ENCODE results near the gene BMP6.

The BMP6 gene

DNA sequence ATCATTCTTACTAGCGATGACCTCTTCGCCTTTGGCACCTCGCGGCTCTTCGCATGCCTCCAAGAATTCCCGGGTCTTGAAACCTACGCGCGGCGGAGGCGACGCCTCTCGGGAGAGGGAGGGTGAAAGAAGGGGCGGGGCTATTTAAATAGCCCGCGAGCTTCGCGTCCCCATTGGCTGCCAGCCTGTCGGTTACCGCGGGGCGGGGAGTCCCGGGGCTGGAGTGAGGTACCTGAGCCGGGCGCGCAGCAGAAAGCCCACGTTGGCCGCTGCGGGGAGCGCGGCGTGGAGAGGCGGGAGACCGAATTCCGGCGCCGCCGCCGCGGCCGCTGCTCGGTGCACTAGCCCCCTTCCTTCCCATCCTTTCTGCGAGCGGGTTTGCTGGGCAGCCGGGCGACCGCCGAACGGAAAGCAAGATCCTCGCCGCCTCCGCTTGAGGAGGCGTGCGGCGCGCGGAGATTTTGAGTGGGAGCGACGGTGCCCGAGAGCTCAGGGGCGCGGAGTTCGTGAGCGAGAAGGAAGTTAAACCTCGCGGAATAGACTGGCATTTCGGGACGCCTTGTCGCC, at the start of gene BMP6:
Gene BMP6 (plus strand): TSS at position 251 of the 567 bp plus-strand sequence. CDS start 857 bp downstream, outside the sequence.
- peak; percentile 14 to 30 for DNase-seq

DNA sequence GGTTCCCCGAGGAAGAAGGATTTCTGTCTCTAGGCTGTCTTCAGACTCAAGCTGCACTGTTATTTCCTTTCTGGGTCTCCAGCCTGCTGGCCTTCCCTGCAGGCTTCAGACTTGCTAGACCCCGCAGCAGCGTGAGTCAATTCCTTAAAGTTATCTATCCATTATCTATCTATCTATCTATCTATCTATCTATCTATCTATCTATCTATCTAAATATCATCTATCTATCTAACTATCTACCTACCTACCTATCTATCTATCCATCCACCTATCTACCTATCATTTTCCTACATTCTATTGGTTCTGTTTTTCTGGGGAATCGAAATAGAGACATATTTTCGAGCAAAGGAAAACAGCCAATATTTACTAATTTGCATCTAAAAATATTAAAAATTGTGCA, 48.7 kb upstream of the BMP6 start:
- no peak for DNase-seq

DNA sequence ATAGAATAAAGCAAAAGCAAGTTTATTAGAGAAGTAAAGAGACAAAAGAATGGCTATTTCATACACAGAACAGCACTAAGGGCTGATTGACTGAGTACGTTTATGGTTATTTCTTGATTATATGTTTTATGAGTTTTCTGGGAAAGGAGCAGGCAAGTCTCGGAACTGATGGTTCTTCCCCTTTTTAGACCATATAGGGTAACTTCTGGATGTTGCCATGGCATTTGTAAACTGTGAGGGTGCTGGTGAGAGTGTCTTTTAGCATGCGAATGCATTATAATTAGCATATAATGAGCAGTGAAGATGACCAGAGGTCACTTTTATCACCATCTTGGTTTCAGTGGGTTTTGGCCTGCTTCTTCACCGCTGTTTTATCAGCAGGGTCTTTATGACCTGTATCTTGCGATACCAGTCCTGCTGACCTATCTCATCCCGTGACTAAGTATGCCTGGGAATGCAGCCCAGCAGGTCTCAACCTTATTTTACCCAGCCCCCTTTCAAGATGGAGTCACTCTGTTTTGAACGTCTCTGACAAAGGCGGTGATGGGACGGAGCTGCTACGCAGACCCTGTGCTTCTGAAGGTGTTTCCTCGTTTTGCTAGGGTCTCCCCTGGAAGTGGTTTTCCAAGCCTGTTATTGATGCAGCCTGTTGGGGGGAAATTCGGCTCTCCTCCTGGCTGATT, 45.4 kb upstream of the BMP6 start:
- DNase-seq, result no peak

DNA sequence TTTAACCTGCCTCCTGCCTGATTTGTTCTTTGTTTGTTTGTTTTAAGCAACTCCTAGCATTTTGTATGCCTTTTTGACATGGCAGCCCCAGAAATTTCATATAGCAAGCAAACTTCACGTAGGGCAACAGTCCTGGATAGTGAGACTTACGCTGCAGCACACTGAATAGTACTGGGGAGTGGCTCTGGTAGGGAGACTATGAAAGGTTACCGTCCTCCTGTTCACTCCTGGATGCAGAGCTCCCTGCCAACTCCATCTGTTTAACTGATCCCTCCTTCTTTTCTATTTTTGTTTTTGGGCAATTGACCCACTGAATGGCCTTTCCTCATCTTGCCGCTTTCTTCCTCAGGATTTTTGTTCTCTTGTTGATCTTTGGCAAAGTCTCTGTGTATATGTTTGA, 44.5 kb upstream of the BMP6 start:
- DNase-seq, result no peak

DNA sequence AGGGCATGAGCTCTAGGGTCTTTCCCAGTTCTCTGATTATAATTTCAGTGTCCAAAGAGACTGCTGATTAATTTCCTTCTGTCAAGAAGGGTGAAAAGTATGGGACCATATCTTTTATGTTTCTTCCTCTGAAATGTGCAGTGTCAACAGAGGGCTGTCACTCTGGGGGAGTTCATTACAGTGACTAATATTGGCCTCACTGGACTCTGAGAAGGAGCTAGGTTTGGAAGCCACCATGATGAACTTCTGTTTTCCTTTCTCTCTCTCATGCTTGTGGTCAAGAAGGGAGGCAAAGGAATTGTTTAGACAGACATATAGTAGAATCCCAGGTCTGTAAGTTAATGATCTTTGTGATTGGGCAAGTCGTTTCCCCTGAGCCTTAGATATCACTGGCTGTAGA, 41.8 kb upstream of the BMP6 start:
- no peak for DNase-seq

DNA sequence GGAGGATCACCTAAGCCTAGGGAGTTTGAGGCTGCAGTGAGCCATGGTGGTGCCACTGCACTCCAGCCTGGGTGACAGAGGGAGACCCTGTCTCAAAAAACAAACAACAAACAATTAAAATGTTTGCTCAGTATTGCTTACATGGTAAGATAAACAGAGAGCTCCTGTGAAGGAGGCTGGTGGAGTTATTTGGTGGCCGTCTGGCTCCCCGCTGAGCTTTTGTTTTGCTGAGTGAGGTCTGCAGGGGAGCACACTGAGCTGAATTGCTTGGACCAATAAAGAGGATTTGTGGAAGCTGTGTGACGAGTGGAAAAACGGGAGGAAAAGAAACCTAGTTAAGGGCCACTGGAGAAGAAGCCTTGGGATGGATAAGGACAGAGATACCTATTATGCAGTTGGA, 41.1 kb upstream of the BMP6 start:
- DNase-seq, result no peak

DNA sequence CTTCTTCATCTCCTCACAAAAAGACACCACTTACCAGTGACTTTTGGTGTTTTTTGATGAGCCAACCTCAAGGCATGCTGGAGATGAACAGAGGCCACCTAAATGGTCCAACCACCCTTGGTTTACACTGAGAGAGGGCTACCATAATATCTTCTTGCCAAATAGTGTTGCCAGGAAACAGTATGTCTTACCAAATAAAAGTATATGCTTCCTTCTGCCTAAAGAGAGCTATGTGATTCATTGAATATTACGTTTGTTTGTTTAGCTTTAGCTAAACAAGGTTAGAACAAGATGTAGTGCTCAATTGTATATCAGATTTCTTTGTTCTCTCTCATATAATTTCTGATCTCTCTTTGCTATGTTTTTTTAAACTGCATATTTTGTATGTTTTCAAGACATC, 40.6 kb upstream of the BMP6 start:
- DNase-seq, result no peak

DNA sequence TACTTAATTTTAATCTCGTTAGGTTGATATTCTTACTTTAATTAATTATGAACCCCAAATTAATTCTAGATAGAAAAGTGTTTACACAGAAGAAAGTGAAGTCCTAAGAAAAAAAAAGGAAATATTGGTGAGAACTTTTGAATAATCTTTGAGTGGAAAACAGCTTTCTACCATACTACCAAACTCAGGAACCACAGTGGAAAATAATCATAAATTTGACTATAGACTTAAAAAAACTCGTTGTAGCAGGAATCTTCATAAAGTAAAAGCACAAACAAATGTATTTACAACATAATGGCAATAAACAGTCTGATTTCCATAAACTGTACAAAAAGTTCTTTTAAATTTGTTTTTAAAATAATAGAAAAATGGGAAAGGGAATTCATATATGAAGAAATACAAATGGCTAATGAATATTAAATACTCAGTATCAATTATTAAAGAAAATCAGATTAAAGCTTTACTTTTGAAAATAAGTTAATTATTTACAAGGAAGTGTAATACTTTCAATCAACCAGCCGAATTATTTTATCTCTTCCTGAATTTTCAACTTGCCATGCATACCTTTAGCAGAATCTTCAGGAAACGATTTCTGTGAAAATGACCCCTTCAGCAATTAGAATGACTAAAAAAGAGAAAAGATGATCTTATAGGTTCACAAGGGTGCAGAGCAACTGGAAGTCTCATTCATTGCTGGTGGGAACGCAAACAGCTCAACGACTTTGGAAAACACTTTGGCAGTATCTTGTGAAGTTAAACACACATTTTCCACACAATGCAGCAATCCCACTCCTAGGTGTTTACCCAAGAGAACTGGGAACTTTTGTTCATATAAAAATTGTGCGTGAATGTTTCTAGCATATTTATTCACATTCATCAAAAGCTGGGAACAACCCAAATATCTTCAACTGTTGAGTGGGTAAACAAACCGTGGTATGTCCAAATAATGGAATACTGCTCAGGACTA, 38.5 kb upstream of the BMP6 start:
- DNase-seq, result no peak

DNA sequence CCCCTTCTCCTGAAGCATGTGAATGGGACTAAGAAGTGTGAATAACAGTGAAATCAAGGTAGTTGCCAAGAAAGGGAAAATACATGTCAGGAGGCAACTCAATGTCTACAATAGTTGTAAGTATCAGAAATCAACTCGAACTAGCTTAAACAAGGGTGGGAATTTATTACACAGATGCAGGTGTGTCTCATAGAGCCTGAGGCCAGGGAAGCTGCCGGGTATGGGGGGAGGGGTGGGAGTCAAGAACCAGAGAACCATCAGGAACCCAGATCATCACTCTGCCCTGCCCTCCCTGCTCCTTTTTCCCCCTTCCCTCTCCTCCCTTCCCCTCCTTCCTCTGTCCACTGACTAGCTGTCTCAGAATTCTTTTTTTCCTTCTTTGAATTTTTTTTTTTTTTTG, 34.9 kb upstream of the BMP6 start:
- DNase-seq, result no peak

DNA sequence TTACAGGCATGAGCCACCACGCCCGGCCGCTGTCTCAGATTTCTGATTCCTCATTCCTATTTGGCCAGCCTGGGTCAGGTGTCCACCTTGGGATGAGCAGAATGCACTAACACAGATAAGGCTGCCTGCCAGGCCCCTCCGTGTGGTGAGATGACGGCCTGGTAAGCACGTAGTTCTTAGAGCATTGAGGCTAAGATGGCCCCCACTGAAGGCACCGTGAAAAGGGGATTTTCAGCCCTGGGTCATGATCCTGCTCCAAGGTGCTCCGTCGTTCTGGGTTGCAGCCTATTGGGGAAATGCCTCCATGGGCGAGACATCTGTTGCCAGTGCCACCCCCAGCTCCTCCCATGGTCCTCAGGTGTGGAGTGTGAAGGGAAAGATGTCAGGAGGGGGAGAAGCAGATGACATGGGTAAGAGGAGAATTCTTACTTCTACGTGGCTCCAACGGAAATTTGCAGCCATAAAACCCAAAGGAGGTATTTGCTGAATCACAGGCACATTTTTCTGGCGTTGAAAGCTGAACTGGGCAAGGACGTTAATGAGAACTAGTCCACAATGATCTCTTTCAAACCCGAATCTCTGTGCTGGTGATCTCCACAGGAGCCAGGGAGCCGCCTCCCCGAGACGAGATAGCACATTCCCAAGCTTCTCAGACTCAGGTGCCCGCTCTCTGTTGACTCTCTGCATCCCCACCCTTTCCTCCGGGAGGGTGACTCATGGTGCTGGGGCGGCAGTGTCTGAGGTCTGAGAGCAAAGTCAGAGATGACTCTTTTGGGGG, 34.0 kb upstream of the BMP6 start:
- DNase-seq, result no peak

DNA sequence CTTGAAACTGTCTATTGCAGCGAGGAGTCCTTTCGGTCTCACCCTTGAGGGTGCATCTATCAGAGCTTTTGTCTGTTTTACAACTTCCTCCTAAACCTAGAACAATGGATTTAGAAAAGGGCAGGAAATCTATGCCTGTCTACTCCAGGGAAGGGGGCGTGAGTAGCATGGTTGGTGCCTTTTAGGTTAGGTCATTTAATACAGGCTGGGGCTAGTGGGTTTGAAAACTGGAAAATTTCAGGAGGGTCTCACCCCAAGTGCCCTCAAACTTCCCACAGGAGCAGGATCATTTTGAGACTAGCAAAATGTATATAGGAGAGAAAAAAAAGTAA, 33.5 kb upstream of the BMP6 start:
- DNase-seq, result no peak

DNA sequence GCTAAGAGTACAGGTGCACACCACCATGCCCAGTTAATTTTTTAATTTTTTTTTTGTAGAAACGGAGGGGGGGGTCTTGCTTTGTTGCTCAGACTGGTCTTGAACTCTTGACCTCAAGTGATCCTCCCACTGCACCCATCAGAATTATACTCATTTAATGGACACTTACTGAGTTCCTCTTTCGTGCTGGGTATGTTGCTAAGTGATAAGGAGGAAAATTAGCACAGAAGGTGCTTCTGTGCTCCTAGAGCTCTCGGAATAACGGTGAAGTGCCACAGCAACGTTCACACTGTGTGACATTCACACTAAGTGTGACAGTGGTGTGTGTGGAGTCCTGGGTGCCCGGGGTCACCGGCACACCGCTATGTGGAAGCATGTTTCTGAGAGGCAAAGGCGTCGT, 32.1 kb upstream of the BMP6 start:
- no peak for DNase-seq

DNA sequence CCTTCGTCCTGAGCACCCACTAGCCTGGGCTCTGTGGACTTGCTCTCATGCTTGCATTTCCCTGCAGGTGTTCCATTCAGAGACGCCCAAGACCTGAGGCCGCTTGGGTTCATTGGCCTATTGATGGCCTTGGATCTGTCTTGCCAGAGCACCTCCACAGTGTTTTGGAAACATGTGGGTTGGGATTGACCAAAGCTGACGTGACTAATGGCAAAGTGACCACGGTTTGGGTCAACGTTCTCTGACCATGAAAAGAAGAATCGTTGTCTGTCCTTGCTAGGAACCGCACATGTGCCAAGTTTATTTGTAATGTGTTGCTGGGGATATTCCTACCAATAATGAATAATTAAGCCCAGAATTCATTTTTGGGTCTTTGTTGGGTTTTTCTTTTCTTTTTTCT, 29.8 kb upstream of the BMP6 start:
- DNase-seq, result no peak

DNA sequence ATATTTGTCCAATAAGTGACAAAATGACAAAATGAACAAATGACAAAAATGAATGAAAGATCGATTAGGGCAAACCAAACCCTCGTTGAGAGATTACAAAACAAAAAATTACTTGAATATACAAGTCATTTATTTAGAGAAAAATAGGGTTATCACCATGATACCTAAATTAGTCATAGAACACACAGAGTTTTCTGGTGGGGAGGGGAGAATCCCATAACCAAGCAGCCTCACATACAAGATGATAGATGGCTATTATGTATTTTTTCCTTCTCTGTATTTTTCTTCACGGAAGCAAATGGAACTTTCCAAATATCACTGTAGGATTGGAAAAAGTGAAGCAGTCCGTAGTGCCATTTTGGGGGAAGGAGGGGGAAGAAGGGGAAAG, 28.5 kb upstream of the BMP6 start:
- DNase-seq, result no peak

DNA sequence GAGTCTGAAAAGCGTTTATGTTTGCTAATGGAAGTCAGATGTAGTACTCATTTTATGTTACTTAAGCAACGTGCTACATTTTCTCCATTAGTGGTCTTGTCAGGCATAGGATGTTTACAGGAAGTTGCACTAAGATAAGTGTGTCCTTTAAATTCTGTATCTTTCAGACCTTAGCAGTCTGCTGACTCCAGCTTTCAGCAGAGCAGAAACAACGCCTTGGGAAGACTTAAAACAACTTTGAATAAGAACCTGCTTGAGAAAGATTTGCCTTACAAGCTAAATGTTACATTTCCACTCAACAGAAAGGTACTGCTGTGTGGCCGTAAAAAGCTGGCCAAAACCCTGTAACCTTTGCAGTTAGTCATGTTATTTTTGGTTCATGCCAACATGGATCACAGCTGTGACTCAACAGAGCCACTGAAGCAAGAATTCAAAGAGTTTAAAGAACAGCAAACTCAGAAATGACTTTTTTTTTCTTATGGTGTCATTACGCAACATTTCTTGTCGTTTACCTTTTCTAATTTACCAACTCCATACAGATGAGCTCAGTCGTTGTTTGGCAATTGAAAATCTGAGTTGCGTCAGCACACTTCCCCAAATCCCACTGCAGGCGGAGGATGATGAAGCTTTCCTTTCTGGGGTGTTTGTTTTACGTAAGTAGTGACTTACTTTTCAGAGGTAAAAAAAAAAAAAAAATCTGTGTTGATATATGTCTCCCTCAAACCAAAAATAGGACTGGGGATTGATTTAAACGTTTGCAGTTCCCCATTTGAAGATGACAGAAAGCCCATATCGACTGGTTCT, 27.9 kb upstream of the BMP6 start:
- DNase-seq, result no peak

DNA sequence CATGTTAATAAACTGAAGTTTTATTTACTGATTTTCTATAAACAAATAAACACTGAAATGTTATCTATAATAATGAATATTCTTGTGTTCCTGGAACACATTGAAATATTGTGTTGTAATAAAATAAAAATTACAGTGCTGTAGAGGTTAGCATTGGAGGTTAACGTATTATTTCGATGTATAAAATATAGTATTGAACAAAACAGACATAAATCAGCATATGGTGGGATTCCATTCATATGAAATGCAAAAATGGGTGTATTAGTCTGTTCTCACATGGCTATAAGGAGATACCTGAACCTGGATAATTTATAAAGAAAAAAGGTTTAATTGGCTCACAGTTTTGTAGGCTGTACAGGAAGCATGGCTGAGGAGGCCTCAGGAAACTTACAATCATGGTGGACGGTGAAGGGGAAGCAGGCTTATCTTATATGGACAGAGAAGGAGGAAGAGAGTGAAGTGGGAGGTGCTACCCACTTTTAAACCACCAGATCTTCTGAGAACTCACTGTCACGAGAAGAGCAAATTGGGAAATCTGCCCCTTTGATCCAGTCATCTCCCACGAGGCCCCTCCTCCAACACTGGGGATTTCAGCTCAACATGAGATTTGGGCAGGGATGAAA, 24.6 kb upstream of the BMP6 start:
- no peak for DNase-seq

DNA sequence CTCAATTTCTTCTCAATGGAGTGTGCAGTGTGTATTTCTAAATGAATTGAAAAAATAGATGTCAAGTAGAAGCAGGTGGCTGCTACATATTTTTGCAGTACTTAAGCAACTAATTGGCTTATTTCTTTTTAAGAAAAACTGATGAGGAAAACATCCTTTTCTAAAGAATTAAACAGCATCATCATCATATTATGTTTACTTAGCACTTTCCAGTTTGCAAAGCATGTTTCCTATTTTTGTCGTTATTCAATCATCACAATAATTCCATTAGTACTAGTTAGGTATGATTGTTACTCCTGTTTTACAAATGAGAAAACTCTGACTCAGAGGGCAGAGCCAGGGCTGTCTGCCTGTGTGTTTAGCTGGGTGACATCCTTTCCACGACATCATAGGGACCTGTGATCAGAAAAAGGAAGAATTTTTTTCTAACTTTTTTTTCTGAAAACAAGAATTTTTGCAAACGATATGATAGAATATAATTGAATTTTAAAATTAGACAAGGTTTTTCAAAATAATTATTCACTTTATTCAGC, 22.7 kb upstream of the BMP6 start:
- no peak for DNase-seq

DNA sequence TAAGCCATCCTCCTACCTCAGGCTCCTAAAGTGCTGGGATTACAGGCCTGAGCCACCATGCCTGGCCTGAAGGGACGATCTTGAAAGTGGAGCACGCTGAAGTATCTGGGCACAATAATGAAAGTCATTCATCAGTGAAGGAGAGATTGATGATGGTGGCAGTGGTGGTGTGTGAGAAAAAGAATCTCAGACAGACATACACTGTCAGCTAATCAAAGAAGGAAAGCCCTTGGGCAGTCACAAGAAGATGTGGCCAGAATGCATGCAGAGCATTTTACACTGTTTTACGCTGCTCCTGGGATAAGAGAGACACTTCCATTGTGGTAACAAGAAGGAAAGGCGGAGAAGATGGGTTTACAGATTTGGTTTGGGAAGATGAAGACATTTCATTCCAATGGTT, 20.4 kb upstream of the BMP6 start:
- no peak for DNase-seq

DNA sequence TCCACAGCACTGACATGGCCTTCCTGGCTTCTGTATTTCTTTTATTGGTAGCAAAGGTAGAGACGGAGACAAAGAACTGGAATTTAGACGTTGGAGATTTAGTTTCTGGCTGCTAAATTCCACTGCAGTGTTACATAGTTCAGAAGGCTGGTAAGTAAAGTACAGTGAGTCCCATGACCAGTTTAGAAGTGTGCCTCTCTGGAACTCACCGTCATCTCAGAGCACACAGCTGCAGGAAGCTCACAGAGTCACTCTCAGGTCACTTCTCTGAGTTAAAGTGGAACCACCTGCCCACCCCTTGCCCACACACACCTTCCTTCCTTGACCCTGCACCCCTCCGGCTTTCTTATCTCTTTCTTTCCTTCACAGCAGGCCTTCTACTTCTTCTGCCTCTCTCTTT, 19.6 kb upstream of the BMP6 start:
- no peak for DNase-seq

DNA sequence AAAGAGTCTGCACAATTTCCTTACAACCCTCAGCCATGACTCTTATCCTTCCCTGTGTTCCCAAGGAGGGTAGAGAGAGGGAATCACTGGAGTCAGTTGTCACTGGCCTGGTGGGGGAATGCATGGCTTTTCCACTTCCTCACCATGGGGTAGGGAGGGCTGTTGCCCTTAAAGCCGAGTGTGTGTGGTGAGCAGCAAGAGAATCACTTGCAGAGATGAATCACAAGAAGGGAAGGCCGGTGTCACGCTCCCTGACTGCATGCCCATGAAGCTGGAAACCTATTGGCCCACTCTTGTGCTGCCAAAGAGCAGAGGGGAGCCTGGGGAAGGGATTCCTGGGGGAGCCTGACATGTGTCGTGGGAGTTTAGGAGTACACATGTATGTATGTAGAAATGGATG, 18.1 kb upstream of the BMP6 start:
- no peak for DNase-seq

DNA sequence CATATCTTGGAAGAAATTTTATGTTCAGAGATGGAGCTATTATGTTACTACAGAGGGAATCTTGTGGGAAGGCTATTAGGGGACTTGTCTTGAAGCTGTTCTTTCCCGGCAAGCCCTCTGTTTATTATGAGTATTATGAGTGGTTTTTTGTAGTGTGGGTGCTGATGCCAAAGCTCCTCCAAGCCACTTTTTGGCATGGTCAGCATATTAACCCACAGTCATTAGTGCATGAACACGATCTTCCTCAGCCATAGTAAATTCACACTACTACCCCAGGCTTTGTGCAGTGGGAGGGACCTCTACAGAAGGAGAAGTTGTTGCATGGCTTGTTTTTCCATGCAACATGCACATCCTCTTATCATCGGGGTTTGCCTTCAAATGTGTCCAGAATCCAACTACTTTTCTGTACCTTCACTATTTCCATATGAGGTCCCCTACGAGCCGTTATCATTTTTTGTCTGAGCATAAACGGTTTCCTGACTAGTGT, 6.5 kb upstream of the BMP6 start:
- no peak for DNase-seq

DNA sequence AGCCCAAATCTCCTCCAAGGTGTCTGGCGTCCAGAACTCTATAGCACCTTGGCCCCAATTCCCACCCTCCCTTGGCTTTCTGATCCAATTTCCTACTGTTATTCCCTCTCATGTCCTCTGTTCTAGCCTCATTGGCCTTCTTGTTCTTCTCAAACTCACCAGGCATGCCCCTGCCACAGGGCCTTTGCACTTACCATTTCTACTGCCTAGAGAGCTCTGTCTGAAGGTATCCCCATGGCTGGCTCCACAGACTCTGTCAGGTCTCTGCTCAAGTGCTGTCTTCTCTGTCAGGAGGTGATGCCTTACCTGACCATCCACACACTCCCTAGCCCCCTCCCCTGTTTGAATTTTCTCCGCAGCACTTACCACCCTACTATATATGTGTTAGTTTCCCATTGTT, 5.6 kb upstream of the BMP6 start:
- no peak for DNase-seq

Data from activated CD4-positive, alpha-beta T cell treated with anti-CD3 and anti-CD28 coated beads, Interleukin-2, amount 50 U/mL, for 4 hours (primary cell).